Prostate gland (tissue), 2 donors: ENCODE data around the gene ARV1.

Source experiments
- POLR2A ChIP-seq: fragments of 450-650 bp; IDR thresholded peaks from one replicate; pipeline ENCODE4 v1.6.1; 2016; ENCODE audit warnings: antibody characterized with exemption, mild to moderate bottlenecking
- POLR2AphosphoS5 ChIP-seq: sonication (generic); formaldehyde crosslinking; IDR thresholded peaks from one replicate; pipeline ENCODE4 v1.6.1; 2017; ENCODE audit warnings: antibody characterized with exemption
- TF ChIP-seq, protein P1 (sequence below), 4 experiments: fragments of 200-600 bp in 2 of 4; fragments of 450-650 bp in 2 of 4; sonication (generic) in 2 of 4; IDR thresholded peaks; 1 replicate in 3 of 4; 2 replicates in 1 of 4; pipeline ENCODE4 v1.5.1; 2016 to 2019; ENCODE audit warnings: antibody characterized with exemption in 4 of 4, mild to moderate bottlenecking in 2 of 4, moderate library complexity in 2 of 4

DNA sequence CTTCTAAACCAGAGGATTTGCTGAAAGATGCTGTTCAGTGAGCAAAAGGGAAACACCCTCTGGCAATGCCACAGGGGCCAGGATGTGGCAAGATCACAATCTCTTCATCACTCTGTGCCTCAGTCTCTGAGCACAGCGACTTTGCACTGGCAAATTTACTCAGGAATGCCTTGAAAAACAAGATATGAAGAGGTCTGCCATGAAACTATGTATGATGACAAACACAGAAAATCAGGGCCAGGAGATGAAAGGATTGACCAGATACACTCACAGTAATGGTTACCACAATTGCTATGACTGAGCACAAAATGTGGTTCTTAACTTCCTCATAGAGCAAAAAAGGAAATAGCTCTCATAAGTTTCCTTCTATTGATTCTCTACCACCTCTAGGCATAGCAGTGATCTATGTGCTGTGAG lies 6.0 kb upstream of the ARV1 start:
- no peak for TF ChIP-seq POLR2A
- TF ChIP-seq, protein P1, sequence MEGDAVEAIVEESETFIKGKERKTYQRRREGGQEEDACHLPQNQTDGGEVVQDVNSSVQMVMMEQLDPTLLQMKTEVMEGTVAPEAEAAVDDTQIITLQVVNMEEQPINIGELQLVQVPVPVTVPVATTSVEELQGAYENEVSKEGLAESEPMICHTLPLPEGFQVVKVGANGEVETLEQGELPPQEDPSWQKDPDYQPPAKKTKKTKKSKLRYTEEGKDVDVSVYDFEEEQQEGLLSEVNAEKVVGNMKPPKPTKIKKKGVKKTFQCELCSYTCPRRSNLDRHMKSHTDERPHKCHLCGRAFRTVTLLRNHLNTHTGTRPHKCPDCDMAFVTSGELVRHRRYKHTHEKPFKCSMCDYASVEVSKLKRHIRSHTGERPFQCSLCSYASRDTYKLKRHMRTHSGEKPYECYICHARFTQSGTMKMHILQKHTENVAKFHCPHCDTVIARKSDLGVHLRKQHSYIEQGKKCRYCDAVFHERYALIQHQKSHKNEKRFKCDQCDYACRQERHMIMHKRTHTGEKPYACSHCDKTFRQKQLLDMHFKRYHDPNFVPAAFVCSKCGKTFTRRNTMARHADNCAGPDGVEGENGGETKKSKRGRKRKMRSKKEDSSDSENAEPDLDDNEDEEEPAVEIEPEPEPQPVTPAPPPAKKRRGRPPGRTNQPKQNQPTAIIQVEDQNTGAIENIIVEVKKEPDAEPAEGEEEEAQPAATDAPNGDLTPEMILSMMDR (IDR thresholded peaks at IDR 0.05), result no peak
- no peak for TF ChIP-seq POLR2AphosphoS5
